H54 (cell line): Measurements from ENCODE around the gene GATA3.

Source experiments
- DNase-seq: peaks from one replicate; pipeline ENCODE4 v3.0.0; 2011; ENCODE audit warnings: low spot score, mixed read lengths; ENCODE audit not compliant: insufficient read length
- FAIRE-seq: peaks from 3 replicates; lab custom pipeline; 2011; peaks lifted over from hg19 to GRCh38; lab: Jason Lieb, UNC
- POLR2A ChIP-seq: IDR thresholded peaks from 2 replicates; pipeline ENCODE4 v1.6.1; 2011; ENCODE audit warnings: low read depth, mild to moderate bottlenecking, low read length

GATA3 gene

GRCh38 chr10:8034466-8035005 is 20.0 kb upstream of the GATA3 start:
- FAIRE-seq (no peak), DNase-seq (no peak)
- no peak for TF ChIP-seq POLR2A

DNA sequence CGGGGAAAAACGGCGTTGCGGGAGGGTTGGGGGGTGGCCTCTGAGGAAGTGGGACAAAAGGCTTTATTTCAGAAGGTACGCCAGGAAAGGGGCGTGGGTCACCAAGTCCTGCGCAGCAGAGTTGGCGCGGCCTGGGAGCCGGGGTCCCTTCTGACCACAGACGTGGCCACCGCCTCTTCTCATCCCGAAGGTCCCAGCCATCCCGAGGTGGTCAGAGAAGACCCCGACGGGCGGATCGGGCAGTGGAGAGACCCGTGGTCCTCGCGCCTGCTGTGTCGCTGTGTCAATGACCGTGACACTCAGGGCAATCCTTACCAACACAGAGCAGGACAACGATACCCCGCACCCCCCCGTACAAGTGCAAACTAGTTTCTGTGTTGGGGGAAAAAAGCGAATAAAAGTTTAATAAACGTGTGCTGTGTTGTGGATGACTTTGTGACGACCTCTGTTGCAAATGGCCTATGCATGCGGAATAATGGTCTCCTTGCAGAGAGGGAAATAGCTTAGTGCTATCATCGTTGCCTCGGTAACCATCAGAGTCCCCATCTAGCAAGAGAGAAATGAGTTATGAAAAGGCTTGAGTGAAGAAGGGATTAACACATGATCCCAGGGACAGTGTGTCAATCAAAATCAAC is 19.4 kb upstream of the GATA3 start:
- DNase-seq (no peak), FAIRE-seq (no peak)
- TF ChIP-seq POLR2A = no peak

DNA sequence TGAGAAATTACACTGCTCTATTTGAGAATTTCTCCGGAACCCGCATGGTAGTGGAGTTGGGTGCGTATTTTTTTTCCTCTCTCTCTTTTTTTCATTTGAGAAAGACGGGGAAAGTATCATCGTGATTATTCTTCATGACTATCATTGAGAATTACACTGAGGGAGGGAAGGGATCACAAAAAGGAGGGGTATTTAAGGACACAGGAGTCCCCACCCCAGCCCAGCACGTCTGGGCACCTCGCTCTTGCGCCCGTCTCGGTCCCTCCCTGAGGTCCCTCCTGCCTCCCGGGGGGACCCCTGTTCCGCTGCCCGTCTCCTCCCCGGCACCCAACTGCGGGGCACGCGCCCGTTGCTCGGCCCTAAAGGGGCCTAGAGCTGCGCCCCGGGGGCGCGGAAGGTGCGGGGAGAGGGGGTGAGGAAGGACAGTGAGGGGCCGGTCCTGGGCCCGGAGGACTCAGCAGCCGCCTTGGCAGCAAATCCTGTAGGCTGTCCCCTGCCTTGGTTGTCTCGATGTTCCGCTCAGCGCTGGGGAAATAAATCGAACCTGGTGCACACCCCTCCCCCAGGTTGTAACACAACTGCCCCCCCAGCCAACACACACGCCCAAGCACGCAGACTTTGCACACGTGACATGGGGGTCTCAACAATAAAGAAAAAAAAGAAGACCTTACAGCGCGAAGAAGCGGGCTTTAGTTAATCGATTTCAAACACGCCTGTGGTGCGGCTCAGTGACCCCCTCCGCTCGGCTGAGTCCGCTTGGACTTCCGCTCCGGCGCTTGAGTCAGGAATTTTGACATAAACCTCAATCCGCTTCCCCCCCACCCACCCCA is 18.6 kb upstream of the GATA3 start:
- TF ChIP-seq POLR2A = no peak
- no peak for DNase-seq

DNA sequence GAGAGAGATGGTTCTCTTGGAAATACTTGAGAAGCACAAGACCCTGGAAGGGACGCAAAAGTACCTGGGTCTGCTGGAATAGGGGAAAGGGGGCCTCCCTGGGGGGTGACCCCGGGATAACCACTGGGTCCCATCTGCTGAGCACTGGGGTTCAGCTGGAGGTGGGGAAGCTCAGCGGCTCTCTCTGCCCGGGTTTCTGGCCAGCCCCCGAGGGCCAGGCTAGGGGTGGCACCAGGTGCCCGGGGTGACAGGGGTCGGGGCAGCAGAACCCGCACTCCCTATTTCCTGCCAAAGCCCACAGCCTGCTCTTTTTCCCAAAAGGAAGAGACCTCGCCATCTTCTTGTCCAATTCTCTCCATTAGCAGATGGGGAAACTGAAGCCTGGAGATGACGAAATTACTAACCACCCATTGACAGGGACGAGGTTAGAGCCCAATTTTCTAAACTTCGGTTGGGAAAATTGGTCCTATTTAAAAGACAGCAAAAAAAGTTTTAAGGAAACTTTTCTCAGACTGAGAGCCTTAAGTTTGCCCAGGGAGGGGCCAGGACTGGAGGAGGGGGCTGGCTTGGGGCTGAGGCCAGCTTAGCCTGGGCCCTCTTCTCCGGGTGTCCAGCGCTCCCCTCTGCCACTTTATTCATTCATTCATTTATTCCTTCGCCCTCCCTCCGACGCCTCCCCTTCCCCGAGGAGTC is 17.8 kb upstream of the GATA3 start:
- no peak for FAIRE-seq
- TF ChIP-seq POLR2A = no peak
- no peak for DNase-seq

More for the DNA sequence above, 18.6 kb upstream of the GATA3 start:
- no peak for FAIRE-seq

GRCh38 chr10:8037199-8037801 is 17.2 kb upstream of the GATA3 start:
- FAIRE-seq (no peak), DNase-seq (no peak)
- no peak for TF ChIP-seq POLR2A

- TF ChIP-seq POLR2A = no peak
- no peak for DNase-seq
- FAIRE-seq = no peak
Observed at GRCh38 chr10:8037941-8038894, 16.3 kb upstream of the GATA3 start.

- TF ChIP-seq POLR2A = no peak
- DNase-seq (no peak), FAIRE-seq (no peak)
Observed at GRCh38 chr10:8039321-8039881, 15.1 kb upstream of the GATA3 start.

DNA sequence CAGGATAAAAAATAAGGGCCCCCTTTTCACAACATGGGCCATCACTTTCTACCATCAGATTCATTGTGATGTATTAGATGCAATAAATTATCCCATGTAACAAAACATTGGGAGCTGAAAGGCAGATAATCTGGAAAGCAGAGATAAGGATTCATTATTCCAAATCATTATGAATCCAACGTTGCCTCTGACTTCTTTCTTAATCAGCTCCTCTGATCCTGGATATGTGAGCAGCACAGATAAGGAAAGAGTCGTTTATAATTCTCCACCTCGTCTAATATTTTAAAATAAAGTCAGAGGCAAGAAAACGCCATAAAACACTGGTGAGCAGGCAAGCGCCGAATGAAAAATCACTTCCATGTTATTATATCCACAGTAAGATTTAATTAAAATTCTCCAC is 13.8 kb upstream of the GATA3 start:
- no peak for FAIRE-seq

GRCh38 chr10:8041284-8041991 is 13.1 kb upstream of the GATA3 start:
- TF ChIP-seq POLR2A = no peak
- no peak for FAIRE-seq
- no peak for DNase-seq

More for the DNA sequence above, 13.8 kb upstream of the GATA3 start:
- no peak for TF ChIP-seq POLR2A
- no peak for DNase-seq

DNA sequence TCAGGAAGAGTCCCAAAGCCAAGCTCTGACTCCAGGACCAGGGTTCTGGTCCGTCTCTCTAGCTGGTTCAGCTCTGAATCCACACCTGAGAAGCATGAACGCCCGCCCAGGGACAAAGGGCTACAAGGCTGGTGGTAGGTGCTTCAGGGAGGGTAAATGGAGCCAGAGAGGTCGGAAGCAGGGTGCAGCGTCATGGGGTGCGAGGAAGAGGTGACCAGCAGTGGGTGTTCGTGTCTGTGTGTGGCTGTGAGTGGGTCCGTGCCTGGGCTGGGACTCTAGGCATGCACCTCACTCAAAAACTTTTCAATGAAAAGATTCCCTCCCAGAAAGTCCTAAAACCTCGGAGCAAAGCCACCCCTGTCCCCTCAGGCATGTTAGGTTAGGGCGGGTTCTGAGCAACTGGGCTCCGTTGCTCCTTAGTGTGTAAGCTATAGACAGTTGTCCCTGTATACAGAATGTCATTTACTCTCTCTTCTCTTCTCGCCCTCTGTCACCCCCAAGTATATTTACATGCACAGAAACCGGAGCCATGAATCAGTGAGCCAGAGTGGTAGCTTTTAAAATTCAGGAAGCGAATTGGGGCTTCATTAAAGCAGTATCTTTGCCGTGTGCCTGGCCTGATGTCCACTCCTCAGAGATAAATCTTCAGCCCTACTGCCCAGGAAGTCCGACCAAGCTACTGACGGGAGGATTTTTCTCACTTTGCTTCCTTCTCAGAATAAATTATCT is 12.3 kb upstream of the GATA3 start:
- DNase-seq (no peak), FAIRE-seq (no peak)
- TF ChIP-seq POLR2A = no peak
